HepG2 (cell line): Measurements from ENCODE around the gene RAB22A. TPM values are rescaled to one million over a fixed set of nuclear protein-coding genes. Genes with fewer than 3 reads are reported as not detected.

Experiments
- ARHGAP35 ChIP-seq: sonication (generic); formaldehyde crosslinking; IDR thresholded peaks from 2 replicates; pipeline ENCODE4 v1.9.0; 2022; ENCODE audit warnings: mild to moderate bottlenecking, inconsistent platforms, moderate library complexity, missing genetic modification reagents, borderline replicate concordance
- CSRNP2 ChIP-seq: sonication (generic); formaldehyde crosslinking; conservative IDR thresholded peaks from 2 replicates; pipeline ENCODE4 v1.8.0; 2022; ENCODE audit warnings: low read depth, missing genetic modification reagents
- DMAP1 ChIP-seq: IDR thresholded peaks from 2 replicates; pipeline ENCODE4 v1.6.1; 2016
- ELF4 ChIP-seq: sonication (generic); formaldehyde crosslinking; IDR thresholded peaks from 2 replicates; pipeline ENCODE4 v1.5.0; 2020; ENCODE audit warnings: missing genetic modification reagents, mild to moderate bottlenecking, moderate library complexity, borderline replicate concordance
- HIC2 ChIP-seq: sonication (generic); formaldehyde crosslinking; IDR thresholded peaks from 2 replicates; pipeline ENCODE4 v1.9.0; 2022; ENCODE audit warnings: low read depth, missing genetic modification reagents
- LRRFIP1 ChIP-seq: sonication (generic); formaldehyde crosslinking; conservative IDR thresholded peaks from 2 replicates; pipeline ENCODE4 v1.4.0; 2020; ENCODE audit warnings: missing genetic modification reagents
- ZBTB39 ChIP-seq: sonication (generic); formaldehyde crosslinking; IDR thresholded peaks from 2 replicates; pipeline ENCODE4 v1.5.0; 2020; ENCODE audit warnings: missing genetic modification reagents
- ZNF646 ChIP-seq: sonication (generic); formaldehyde crosslinking; IDR thresholded peaks from 2 replicates; pipeline ENCODE4 v1.9.0; 2021; ENCODE audit warnings: mild to moderate bottlenecking, missing genetic modification reagents
- polyA plus RNA-seq, 8 experiments: library from polyadenylated mRNA; depleted of rRNA in 3 of 8; stranded (reverse) in 7 of 8; unstranded in 1 of 8; fragments of >200 nt; fragmentation: Illumina TruSeq in 4 of 8; extraction: Trizol in 4 of 8; gene quantifications; 2 replicates each; pipeline versions ENCODE4 v1.2.1 to v1.2.3, GENCODE V29; 2011 to 2016; ENCODE audit warnings: low read depth in 4 of 8, missing spikeins in 1 of 8, mixed read lengths in 1 of 8; ENCODE audit not compliant: insufficient read depth in 1 of 8
- total RNA-seq, 5 experiments: library from RNA; depleted of rRNA; stranded (reverse); fragments of >200 nt; fragmentation: Illumina TruSeq; extraction: Trizol; gene quantifications; 2 replicates each; pipeline ENCODE4 v1.2.3, GENCODE V29; 2016; ENCODE audit warnings: low read depth in 1 of 5

Gene RAB22A
- total and polyA plus RNA-seq, 2 of the 13 experiments (the other 11 are each of a cell fraction or from before 2014, with no cell fraction given): 10.7 to 11.2 TPM

- TF ChIP-seq CSRNP2 (CRISPR knock-in tag) (no peak), LRRFIP1 (CRISPR knock-in tag) (no peak), HIC2 (CRISPR knock-in tag) (no peak), DMAP1 (CRISPR knock-in tag) (no peak), ARHGAP35 (CRISPR knock-in tag) (no peak), ZBTB39 (CRISPR knock-in tag) (no peak), ZNF646 (no peak), ELF4 (CRISPR knock-in tag) (no peak)
Measured at GRCh38 chr20:58289143-58289542, 20.4 kb upstream of the RAB22A start (continued).
